ENCODE measurements around the gene SCAMP4. TPM values are rescaled to one million over a fixed set of nuclear protein-coding genes. Genes with fewer than 3 reads are reported as not detected.

The SCAMP4 gene
- total RNA-seq, 1 experiment from 2014 or later = 63.3 TPM

- Histone ChIP-seq H3K4me3 (replicated peaks in 1 of 2; ENCODE audit: low read depth in 1 of 2, low read length in 2 of 2) (no peak overlapping the region), H3K9me3 (ENCODE audit: control insufficient read depth in 1 of 2, insufficient read depth in 1 of 2, low read depth in 1 of 2, low read length in 2 of 2) (peaks cover 0 to 8% of the 10 kb centered on the region in 2 experiments; a peak in 1 of 4 replicates), H3K27ac (ENCODE audit: low read depth, low read length) (no peak overlapping the region), H3K9me2 (ENCODE audit: insufficient read depth) (no peaks in the 10 kb centered on the region), H3K79me2 (ENCODE audit: insufficient read depth, low read length) (no peaks in the 10 kb centered on the region), H3K4me2 (ENCODE audit: low read length) (no peak overlapping the region), H3K9ac (ENCODE audit: low read length) (no peak overlapping the region), H4K20me1 (ENCODE audit: insufficient read depth) (no peaks in the 10 kb centered on the region), H2AFZ (ENCODE audit: low read depth, low read length, poor library complexity, severe bottlenecking) (no peak overlapping the region), H3K27me3 (ENCODE audit: insufficient read depth, low read length) (no peaks in the 10 kb centered on the region), H3K4me1 (ENCODE audit: control insufficient read depth in 1 of 2, insufficient read depth in 2 of 2, low read length in 2 of 2) (peaks cover 0 to 22% of the 10 kb centered on the region in 2 experiments; a peak in 2 of 4 replicates), H3K36me3 (ENCODE audit: control insufficient read depth in 1 of 2, insufficient read depth in 2 of 2, low read length in 2 of 2) (no peaks in the 10 kb centered on the region)
- RAD21 ChIA-PET (ENCODE audit: low non-redundant PET in 1 of 2, low total read pairs in 2 of 2, uncharacterized antibody in 2 of 2, unreplicated experiment in 2 of 2) = no interaction called here
- ATAC-seq = no peak
- TF ChIP-seq JUND (IDR thresholded peaks at IDR 0.05) = no peak
- no peak for TF ChIP-seq CTCF (IDR thresholded peaks at IDR 0.05 in 2 of 3, conservative IDR thresholded peaks at IDR 0.05 in 1 of 3; ENCODE audit: borderline replicate concordance in 1 of 3, insufficient read depth in 1 of 3, low read depth in 2 of 3, low read length in 2 of 3)
- no peak for TF ChIP-seq ZBTB33 (IDR thresholded peaks at IDR 0.05; ENCODE audit: extremely low read depth, insufficient replicate concordance, low read length)
- intact Hi-C loops (cut with micrococcal nuclease) = loop anchor here (10.0 kb wide), 1 partner anchor 133 kb away; no protein-coding TSS in a partner anchor
- DNase-seq (ENCODE audit: low read depth, low spot score) = no peak
- POLR2A ChIA-PET = no interaction called here
- no TSS peak for BruUV-seq (replicated peaks)
- CTCF ChIA-PET = no interaction called here
Observed at GRCh38 chr19:1931445-1931844, 26.2 kb downstream of the SCAMP4 start.

DNA sequence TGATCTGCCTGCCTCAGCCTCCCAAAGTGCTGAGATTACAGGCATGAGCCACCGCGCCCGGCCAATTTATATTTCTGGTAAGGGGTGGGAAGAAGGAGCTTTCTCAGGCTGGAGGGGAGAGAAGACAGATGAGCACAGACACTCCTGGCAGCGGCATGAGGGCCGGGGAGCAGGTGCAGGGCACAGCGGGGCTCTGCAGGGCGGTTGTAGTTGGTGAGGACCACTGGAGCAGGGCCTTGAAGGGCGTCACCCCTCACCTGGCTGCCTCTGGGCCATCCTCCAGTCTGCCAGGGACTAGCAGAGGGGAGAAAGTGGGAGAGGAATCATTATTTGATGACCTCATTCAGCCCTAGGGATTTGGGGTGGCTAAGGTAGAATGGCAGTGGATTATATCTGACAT lies 27.2 kb downstream of the SCAMP4 start:
- no peaks in the 10 kb centered on the region for H3K79me2 ChIP-seq (ENCODE audit: insufficient read depth, low read length)
- no peaks in the 10 kb centered on the region for H3K36me3 ChIP-seq (ENCODE audit: control insufficient read depth in 1 of 2, insufficient read depth in 2 of 2, low read length in 2 of 2)
- peaks cover 0 to 8% of the 10 kb centered on the region in 2 experiments; a peak in 1 of 4 replicates for H3K9me3 ChIP-seq (ENCODE audit: control insufficient read depth in 1 of 2, insufficient read depth in 1 of 2, low read depth in 1 of 2, low read length in 2 of 2)
- CTCF ChIA-PET = no interaction called here
- H3K9me2 ChIP-seq (ENCODE audit: insufficient read depth) = no peaks in the 10 kb centered on the region
- H2AFZ ChIP-seq (ENCODE audit: low read depth, low read length, poor library complexity, severe bottlenecking) = no peak overlapping the region
- H3K27me3 ChIP-seq (ENCODE audit: insufficient read depth, low read length) = no peaks in the 10 kb centered on the region
- no TSS peak for BruUV-seq (replicated peaks)
- RAD21 ChIA-PET (ENCODE audit: low non-redundant PET in 1 of 2, low total read pairs in 2 of 2, uncharacterized antibody in 2 of 2, unreplicated experiment in 2 of 2) = no interaction called here
- POLR2A ChIA-PET = no interaction called here
- no peak overlapping the region for H3K27ac ChIP-seq (ENCODE audit: low read depth, low read length)
- intact Hi-C loops (cut with micrococcal nuclease) = loop anchor here (10.0 kb wide), 1 partner anchor 132 kb away; no protein-coding TSS in a partner anchor
- ATAC-seq (no peak), DNase-seq (ENCODE audit: low read depth, low spot score) (no peak)
- H3K9ac ChIP-seq (ENCODE audit: low read length) = no peak overlapping the region
- H3K4me3 ChIP-seq (replicated peaks in 1 of 2; ENCODE audit: low read depth in 1 of 2, low read length in 2 of 2) = no peak overlapping the region
- H3K4me2 ChIP-seq (ENCODE audit: low read length) = no peak overlapping the region
- no peaks in the 10 kb centered on the region for H4K20me1 ChIP-seq (ENCODE audit: insufficient read depth)
- peaks cover 0 to 22% of the 10 kb centered on the region in 2 experiments; a peak in 2 of 4 replicates for H3K4me1 ChIP-seq (ENCODE audit: control insufficient read depth in 1 of 2, insufficient read depth in 2 of 2, low read length in 2 of 2)
- TF ChIP-seq ELF1 (IDR thresholded peaks at IDR 0.05; ENCODE audit: borderline replicate concordance, low read depth) (no peak), ZFX (IDR thresholded peaks at IDR 0.05) (no peak), EGR1 (IDR thresholded peaks at IDR 0.05; ENCODE audit: low read depth) (no peak), FOSL1 (IDR thresholded peaks at IDR 0.05; ENCODE audit: low read depth) (no peak), EZH2 (IDR thresholded peaks at IDR 0.05) (no peak), ZBTB33 (IDR thresholded peaks at IDR 0.05; ENCODE audit: extremely low read depth, insufficient replicate concordance, low read length) (no peak), CTCF (IDR thresholded peaks at IDR 0.05 in 2 of 3, conservative IDR thresholded peaks at IDR 0.05 in 1 of 3; ENCODE audit: borderline replicate concordance in 1 of 3, insufficient read depth in 1 of 3, low read depth in 2 of 3, low read length in 2 of 3) (no peak), CBX3 (IDR thresholded peaks at IDR 0.05; ENCODE audit: low read depth) (no peak), YY1 (IDR thresholded peaks at IDR 0.05; ENCODE audit: extremely low read depth, insufficient replicate concordance, low read depth, low read length) (no peak), CEBPB (IDR thresholded peaks at IDR 0.05; ENCODE audit: low read depth) (no peak)

All from HCT116 (cell line).